Activated CD8-positive, alpha-beta T cell treated with anti-CD3 and anti-CD28 coated beads for 36 hours (primary cell): Measurements from ENCODE around the gene VSIG1. TPM values are rescaled to one million over a fixed set of nuclear protein-coding genes. Genes with fewer than 3 reads are reported as not detected.

ENCODE experiments used
- ATAC-seq: fragments of 200-7000 bp; cut with Tn5 transposase; one replicate; pipeline ENCODE4 v1.10.0; 2021; ENCODE audit warnings: mild to moderate bottlenecking, moderate library complexity
- CTCF ChIA-PET: fragments of 350-600 bp; sonication (Branson Sonifier 250); formaldehyde crosslinking; loops from one replicate; lab custom pipeline; 2021; ENCODE audit warnings: antibody characterized with exemption; lab: Charles Lee
- POLR2A ChIA-PET: fragments of 350-600 bp; sonication (Branson Sonifier 250); formaldehyde crosslinking; loops from one replicate; lab custom pipeline; 2021; ENCODE audit warnings: antibody characterized with exemption; lab: Charles Lee
- DNase-seq: peaks from one replicate; pipeline ENCODE4 v3.0.0-alpha.2; 2020
- H3K27ac Mint-ChIP-seq: one replicate; pipeline ENCODE4 v1.8.0; 2021; ENCODE audit warnings: mild to moderate bottlenecking, mixed read lengths
- H3K27me3 Mint-ChIP-seq: one replicate; pipeline ENCODE4 v1.8.0; 2021; ENCODE audit warnings: mixed read lengths
- H3K36me3 Mint-ChIP-seq: one replicate; pipeline ENCODE4 v1.8.0; 2021; ENCODE audit warnings: low read depth, mixed read lengths
- H3K4me1 Mint-ChIP-seq: one replicate; pipeline ENCODE4 v1.8.0; 2021; ENCODE audit warnings: low read depth, mixed read lengths
- H3K4me3 Mint-ChIP-seq: one replicate; pipeline ENCODE4 v1.8.0; 2021; ENCODE audit warnings: mild to moderate bottlenecking, moderate library complexity, mixed read lengths
- H3K9me3 Mint-ChIP-seq: one replicate; pipeline ENCODE4 v1.8.0; 2021; ENCODE audit warnings: mixed read lengths
- intact Hi-C: fragments of 100-400 bp; cut with micrococcal nuclease; formaldehyde crosslinking; loops from one replicate; pipeline ENCODE4 v1.10.0; 2022
- total RNA-seq, 2 experiments: library from RNA; stranded (reverse); gene quantifications; one replicate each; pipeline ENCODE4 v1.2.3, GENCODE V29; 2021
- TF ChIP-seq, protein P1 (sequence below): fragments of 200-600 bp; IDR thresholded peaks from one replicate; pipeline ENCODE4 v1.8.0; 2022; ENCODE audit warnings: antibody characterized with exemption, mild to moderate bottlenecking

The VSIG1 gene
- total RNA-seq, 2 experiments from 2014 or later = 0.61 to 1.2 TPM

DNA sequence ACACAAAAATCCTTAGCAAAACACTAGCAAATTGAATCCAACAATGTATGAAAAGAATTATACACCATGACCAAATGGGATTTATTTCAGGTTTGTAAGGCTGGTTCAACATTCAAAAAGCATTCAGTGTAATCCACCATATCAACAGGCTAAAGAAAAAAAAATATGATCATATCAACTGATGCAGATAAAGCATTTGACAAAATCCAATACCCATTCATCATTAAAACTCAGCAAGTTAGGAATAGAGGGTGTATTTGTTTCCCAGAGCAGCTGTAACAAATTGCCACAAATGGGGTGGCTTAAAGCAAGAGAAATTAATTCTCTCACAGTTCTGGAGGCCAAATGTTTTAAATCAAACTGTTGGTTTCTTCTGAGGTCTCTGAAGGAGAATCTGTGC is 10.7 kb downstream of the VSIG1 start:
- no peak overlapping the region for H3K4me3 Mint-ChIP-seq
- intact Hi-C loops = no loop called here
- H3K4me1 Mint-ChIP-seq = peaks cover 10% of the 10 kb centered on the region
- ATAC-seq = no peak
- ChIA-PET CTCF (no interaction called here), POLR2A (no interaction called here)
- H3K9me3 Mint-ChIP-seq = no peaks in the 10 kb centered on the region
- no peaks in the 10 kb centered on the region for H3K27me3 Mint-ChIP-seq
- no peak for DNase-seq
- TF ChIP-seq, protein P1, sequence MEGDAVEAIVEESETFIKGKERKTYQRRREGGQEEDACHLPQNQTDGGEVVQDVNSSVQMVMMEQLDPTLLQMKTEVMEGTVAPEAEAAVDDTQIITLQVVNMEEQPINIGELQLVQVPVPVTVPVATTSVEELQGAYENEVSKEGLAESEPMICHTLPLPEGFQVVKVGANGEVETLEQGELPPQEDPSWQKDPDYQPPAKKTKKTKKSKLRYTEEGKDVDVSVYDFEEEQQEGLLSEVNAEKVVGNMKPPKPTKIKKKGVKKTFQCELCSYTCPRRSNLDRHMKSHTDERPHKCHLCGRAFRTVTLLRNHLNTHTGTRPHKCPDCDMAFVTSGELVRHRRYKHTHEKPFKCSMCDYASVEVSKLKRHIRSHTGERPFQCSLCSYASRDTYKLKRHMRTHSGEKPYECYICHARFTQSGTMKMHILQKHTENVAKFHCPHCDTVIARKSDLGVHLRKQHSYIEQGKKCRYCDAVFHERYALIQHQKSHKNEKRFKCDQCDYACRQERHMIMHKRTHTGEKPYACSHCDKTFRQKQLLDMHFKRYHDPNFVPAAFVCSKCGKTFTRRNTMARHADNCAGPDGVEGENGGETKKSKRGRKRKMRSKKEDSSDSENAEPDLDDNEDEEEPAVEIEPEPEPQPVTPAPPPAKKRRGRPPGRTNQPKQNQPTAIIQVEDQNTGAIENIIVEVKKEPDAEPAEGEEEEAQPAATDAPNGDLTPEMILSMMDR = no peak
- H3K36me3 Mint-ChIP-seq = peaks cover 2% of the 10 kb centered on the region
- H3K27ac Mint-ChIP-seq = no peak overlapping the region

DNA sequence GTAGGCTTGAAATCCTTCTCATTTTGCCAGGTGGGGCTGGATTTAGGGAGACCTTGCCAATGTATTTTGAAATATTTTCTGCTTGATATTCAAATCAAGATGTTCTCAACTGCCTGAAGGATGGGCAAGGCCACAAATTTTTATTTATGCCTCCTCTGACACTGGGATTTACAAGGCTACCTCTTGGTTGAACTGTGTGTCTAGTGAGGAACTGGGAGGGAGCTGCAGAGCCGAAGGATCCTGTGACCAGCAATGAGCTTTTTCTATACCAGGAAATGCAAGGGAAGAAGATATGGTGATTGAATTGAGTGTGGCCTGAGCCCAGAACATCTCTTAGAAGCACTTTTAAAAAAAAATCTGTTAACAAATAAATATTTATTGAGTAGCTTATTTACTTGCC is 14.9 kb downstream of the VSIG1 start:
- ATAC-seq = no peak
- ChIA-PET CTCF (interaction anchor here (1.3 to 1.9 kb wide), 2 partner anchors 11 to 165 kb away, joined by 3 to 6 read pairs; no protein-coding TSS in a partner anchor), POLR2A (no interaction called here)
- Mint-ChIP-seq H3K4me1 (peaks cover 8% of the 10 kb centered on the region), H3K4me3 (no peak overlapping the region), H3K27ac (no peak overlapping the region), H3K9me3 (no peaks in the 10 kb centered on the region), H3K36me3 (peaks cover 2% of the 10 kb centered on the region), H3K27me3 (no peaks in the 10 kb centered on the region)
- DNase-seq = no peak
- TF ChIP-seq, protein P1 = no peak
- intact Hi-C loops = no loop called here

DNA sequence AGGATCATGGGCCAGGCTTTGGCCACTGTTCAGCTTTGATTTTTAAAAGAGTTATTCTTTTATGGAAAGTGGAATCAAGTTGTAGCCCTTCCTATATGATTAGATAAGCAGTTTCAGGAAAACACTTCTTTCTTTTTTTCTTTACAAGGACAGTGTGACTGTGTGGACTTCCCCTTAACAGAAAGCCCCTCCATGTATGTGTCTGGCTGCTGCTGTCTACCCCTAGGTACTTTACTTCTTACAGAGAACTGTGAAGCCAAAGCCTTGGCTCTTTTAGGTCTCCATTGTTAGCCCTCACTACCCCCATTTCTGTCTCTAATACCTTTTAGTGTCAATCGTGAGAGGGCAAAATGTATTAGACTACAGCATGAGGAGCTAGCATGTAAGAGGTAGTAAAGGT is 19.1 kb downstream of the VSIG1 start:
- no peak overlapping the region for H3K27ac Mint-ChIP-seq
- no peak for ATAC-seq
- no peaks in the 10 kb centered on the region for H3K36me3 Mint-ChIP-seq
- POLR2A ChIA-PET = no interaction called here
- CTCF ChIA-PET = no interaction called here
- no peaks in the 10 kb centered on the region for H3K27me3 Mint-ChIP-seq
- H3K9me3 Mint-ChIP-seq = no peaks in the 10 kb centered on the region
- peaks cover 9% of the 10 kb centered on the region for H3K4me1 Mint-ChIP-seq
- intact Hi-C loops = no loop called here
- no peak overlapping the region for H3K4me3 Mint-ChIP-seq
- DNase-seq = no peak
- TF ChIP-seq, protein P1 = no peak

DNA sequence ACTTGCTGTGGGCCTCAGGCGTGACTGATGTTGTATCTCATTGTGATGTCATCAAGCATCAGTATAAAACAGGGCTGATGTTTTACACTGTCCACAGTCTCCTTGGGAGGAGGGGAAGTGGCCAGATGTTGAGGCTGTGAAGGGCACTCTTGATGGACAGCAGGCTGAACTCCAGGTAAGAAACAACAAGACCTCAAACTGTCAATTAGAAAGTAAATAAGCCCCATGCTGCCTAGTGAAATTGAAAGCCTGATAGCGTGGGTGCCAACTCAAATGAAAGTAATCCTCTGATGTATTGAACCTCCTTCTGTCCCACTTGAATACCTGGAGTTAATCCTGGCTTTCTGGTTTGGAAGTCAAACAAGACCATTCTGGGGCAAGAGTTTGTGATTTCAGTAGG is 19.7 kb downstream of the VSIG1 start:
- TF ChIP-seq, protein P1 = no peak
- Mint-ChIP-seq H3K36me3 (no peaks in the 10 kb centered on the region), H3K4me1 (peaks cover 9% of the 10 kb centered on the region), H3K27ac (no peak overlapping the region), H3K27me3 (no peaks in the 10 kb centered on the region), H3K4me3 (no peak overlapping the region), H3K9me3 (no peaks in the 10 kb centered on the region)
- intact Hi-C loops = no loop called here
- ATAC-seq (no peak), DNase-seq (no peak)
- ChIA-PET CTCF (no interaction called here), POLR2A (no interaction called here)

DNA sequence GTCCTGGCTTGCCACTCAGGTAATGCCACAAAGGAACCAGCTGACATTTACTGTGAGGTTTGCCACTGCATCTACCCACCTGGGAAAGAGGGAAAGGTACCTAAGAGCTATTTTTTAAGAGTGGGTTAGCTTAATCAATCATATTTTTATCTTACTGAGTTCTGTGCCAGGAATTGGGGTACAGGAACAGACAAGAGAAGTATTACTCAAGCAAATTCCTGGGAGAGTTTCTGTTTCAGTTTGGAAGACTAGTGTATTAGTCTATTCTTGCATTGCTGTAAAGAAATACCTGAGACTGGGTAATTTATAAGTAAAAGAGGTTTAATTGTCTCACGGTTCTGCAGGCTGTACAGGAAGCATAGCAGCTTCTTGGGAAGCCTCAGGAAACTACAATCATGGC is 23.3 kb downstream of the VSIG1 start:
- ChIA-PET CTCF (interaction anchor here (1.1 to 1.6 kb wide), 2 partner anchors 48 to 66 kb away, joined by 3 to 5 read pairs; no protein-coding TSS in a partner anchor), POLR2A (interaction anchor here (1.1 to 2.3 kb wide), 2 partner anchors 12 to 47 kb away, joined by 3 to 8 read pairs; no protein-coding TSS in a partner anchor)
- ATAC-seq (no peak), DNase-seq (no peak)
- Mint-ChIP-seq H3K27ac (no peak overlapping the region), H3K36me3 (no peaks in the 10 kb centered on the region), H3K4me1 (peaks cover 13% of the 10 kb centered on the region), H3K27me3 (no peaks in the 10 kb centered on the region), H3K4me3 (no peak overlapping the region), H3K9me3 (no peaks in the 10 kb centered on the region)
- TF ChIP-seq, protein P1 = no peak
- intact Hi-C loops = no loop called here
